Endothelial cell of umbilical vein (primary cell): Measurements from ENCODE around the gene SUSD6. TPM values are rescaled to one million over a fixed set of nuclear protein-coding genes. Genes with fewer than 3 reads are reported as not detected.

ENCODE experiments used
- BruUV-seq: library from RNA; stranded (reverse); fragments of 400-500 nt; replicated peaks from 2 replicates; lab custom pipeline; 2021; lab: Mats Ljungman, UMichigan
- CTCF ChIA-PET: fragments of 300-600, 350-600 bp; sonication (Branson Sonifier 250); formaldehyde crosslinking; loops from one replicate; lab custom pipeline; 2021; ENCODE audit warnings: antibody characterized with exemption, inconsistent platforms; lab: Charles Lee
- POLR2A ChIA-PET: fragments of 300-600, 350-600 bp; sonication (Branson Sonifier 250); formaldehyde crosslinking; loops from one replicate; lab custom pipeline; 2021; ENCODE audit warnings: antibody characterized with exemption, inconsistent platforms; lab: Charles Lee
- DNase-seq: peaks from one replicate; pipeline ENCODE4 v3.0.0-alpha.2; 2011; ENCODE audit warnings: low read depth, low spot score
- FAIRE-seq: peaks from 2 replicates; lab custom pipeline; 2011; peaks lifted over from hg19 to GRCh38; lab: Jason Lieb, UNC
- H2AFZ ChIP-seq: 2 replicates; pipeline ENCODE4 v1.6.0; 2012; ENCODE audit warnings: low read depth, low read length, control low read depth, inconsistent platforms
- H3K27ac ChIP-seq: 2 replicates; pipeline ENCODE4 v1.5.1; 2011; ENCODE audit warnings: low read depth, mild to moderate bottlenecking, control low read depth, low read length, moderate library complexity; ENCODE audit not compliant: insufficient read depth
- H3K27me3 ChIP-seq, 2 experiments: 2 replicates each; pipeline versions ENCODE4 v1.6.0 to v1.6.1; 2011; ENCODE audit warnings: low read length in 2 of 2, mixed read lengths in 1 of 2; ENCODE audit not compliant: control insufficient read depth in 2 of 2, insufficient read depth in 2 of 2
- H3K36me3 ChIP-seq, 2 experiments: 2 replicates in 1 of 2; 3 replicates in 1 of 2; pipeline ENCODE4 v1.5.1; 2011; ENCODE audit warnings: low read length in 2 of 2, mild to moderate bottlenecking in 1 of 2, moderate library complexity in 1 of 2; ENCODE audit not compliant: control insufficient read depth in 2 of 2, insufficient read depth in 2 of 2; ENCODE audit errors: extremely low read depth in 1 of 2
- H3K4me1 ChIP-seq: 3 replicates; pipeline ENCODE4 v1.5.1; 2011; ENCODE audit warnings: mild to moderate bottlenecking, low read length; ENCODE audit not compliant: control insufficient read depth, insufficient read depth; ENCODE audit errors: extremely low read depth
- H3K4me2 ChIP-seq: 2 replicates; pipeline ENCODE4 v1.6.1; 2011; ENCODE audit warnings: low read length, control low read depth, mixed read lengths; ENCODE audit not compliant: insufficient read depth
- H3K4me3 ChIP-seq, 3 experiments: fragments of 200-600 bp in 1 of 3; sonication (generic), shearing (Covaris generic) in 1 of 3; replicated peaks in 1 of 3; 2 replicates each; pipeline ENCODE4 v1.5.1; 2011 to 2016; ENCODE audit warnings: control low read depth in 3 of 3, low read length in 3 of 3, mild to moderate bottlenecking in 2 of 3, inconsistent platforms in 1 of 3, low read depth in 1 of 3, moderate library complexity in 1 of 3; ENCODE audit not compliant: insufficient read depth in 1 of 3
- H3K79me2 ChIP-seq: 2 replicates; pipeline ENCODE4 v1.6.0; 2012; ENCODE audit warnings: low read length, inconsistent platforms; ENCODE audit not compliant: control insufficient read depth, insufficient read depth
- H3K9ac ChIP-seq: replicated peaks from 2 replicates; pipeline ENCODE3; 2011; ENCODE audit warnings: low read length, control low read depth; ENCODE audit not compliant: insufficient read depth; ENCODE audit errors: extremely low read depth
- H3K9me1 ChIP-seq: replicated peaks from 3 replicates; pipeline ENCODE4 v1.6.0; 2011; ENCODE audit warnings: mild to moderate bottlenecking, low read length; ENCODE audit not compliant: control insufficient read depth, insufficient read depth; ENCODE audit errors: extremely low read depth
- H3K9me3 ChIP-seq: replicated peaks from 2 replicates; pipeline ENCODE4 v1.5.1; 2012; ENCODE audit warnings: low read length, inconsistent platforms; ENCODE audit not compliant: control insufficient read depth, insufficient read depth
- H4K20me1 ChIP-seq: replicated peaks from 2 replicates; pipeline ENCODE3; 2011; ENCODE audit warnings: mild to moderate bottlenecking, low read length; ENCODE audit not compliant: control insufficient read depth, insufficient read depth; ENCODE audit errors: extremely low read depth
- EZH2 ChIP-seq: IDR thresholded peaks from 2 replicates; pipeline ENCODE4 v1.6.1; 2012; ENCODE audit warnings: borderline replicate concordance, low read depth, mild to moderate bottlenecking, moderate library complexity, low read length, inconsistent platforms; ENCODE audit not compliant: severe bottlenecking
- FOS ChIP-seq: IDR thresholded peaks from 2 replicates; pipeline ENCODE4 v1.6.1; 2011; ENCODE audit warnings: mild to moderate bottlenecking, low read length, moderate library complexity, borderline replicate concordance; ENCODE audit not compliant: insufficient read depth
- GATA2 ChIP-seq: IDR thresholded peaks from 2 replicates; pipeline ENCODE4 v1.7.0; 2011; ENCODE audit warnings: low read depth, mild to moderate bottlenecking, moderate library complexity, mixed read lengths, low read length; ENCODE audit not compliant: insufficient read length, insufficient read depth
- JUN ChIP-seq: IDR thresholded peaks from 2 replicates; pipeline ENCODE4 v1.6.1; 2011; ENCODE audit warnings: borderline replicate concordance, low read depth; ENCODE audit not compliant: insufficient read length, insufficient read depth
- MYC ChIP-seq: IDR thresholded peaks from one replicate; pipeline ENCODE4 v1.6.1; 2011; ENCODE audit warnings: mild to moderate bottlenecking, low read depth, low read length
- POLR2A ChIP-seq: IDR thresholded peaks from 2 replicates; pipeline ENCODE4 v1.6.1; 2012; ENCODE audit warnings: low read depth, mild to moderate bottlenecking, control low read depth, low read length
- POLR2AphosphoS5 ChIP-seq: IDR thresholded peaks from 2 replicates; pipeline ENCODE4 v1.6.1; 2012; ENCODE audit warnings: low read depth, mild to moderate bottlenecking, control low read depth, low read length, moderate library complexity; ENCODE audit not compliant: insufficient read depth
- dilution Hi-C: fragments of 300-500 bp; cut with MboI; formaldehyde crosslinking; loops from one replicate; pipeline ENCODE4 v1.15.0; 2019; ENCODE audit warnings: low sequenced_read_pairs; ENCODE audit not compliant: extremely low pct_ligation_motif_present
- intact Hi-C: fragments of 100-400 bp; cut with micrococcal nuclease; formaldehyde crosslinking; loops from one replicate; pipeline ENCODE4 v1.10.0; 2022
- polyA plus RNA-seq, 4 experiments: library from polyadenylated mRNA; depleted of rRNA in 3 of 4; stranded (reverse) in 3 of 4; unstranded in 1 of 4; fragments of >200 nt; gene quantifications; 2 replicates each; pipeline versions ENCODE4 v1.2.1 to v1.2.3, GENCODE V29; 2011 to 2012; ENCODE audit warnings: missing spikeins in 1 of 4
- total RNA-seq: library from RNA; stranded (reverse); gene quantifications from 2 replicates; pipeline ENCODE4 v1.2.3, GENCODE V29; 2021
- TF ChIP-seq, protein P1 (sequence below), 2 donors: IDR thresholded peaks; 1 replicate in 1 of 2; 2 replicates in 1 of 2; pipeline ENCODE4 v1.5.1; 2011; ENCODE audit warnings: low read length in 2 of 2, mild to moderate bottlenecking in 2 of 2, moderate library complexity in 2 of 2, control low read depth in 1 of 2, inconsistent platforms in 1 of 2, low read depth in 1 of 2; ENCODE audit not compliant: insufficient read depth in 1 of 2; ENCODE audit errors: extremely low read depth in 1 of 2
- TF ChIP-seq, protein P2 (sequence below): IDR thresholded peaks from 2 replicates; pipeline ENCODE4 v1.6.1; 2011; ENCODE audit not compliant: insufficient read depth, insufficient read length

SUSD6 gene
- total and polyA plus RNA-seq, 2 donors (not counting 3 experiments of a cell fraction or from before 2014, with no cell fraction given), result 13.4 to 19.5 TPM

DNA sequence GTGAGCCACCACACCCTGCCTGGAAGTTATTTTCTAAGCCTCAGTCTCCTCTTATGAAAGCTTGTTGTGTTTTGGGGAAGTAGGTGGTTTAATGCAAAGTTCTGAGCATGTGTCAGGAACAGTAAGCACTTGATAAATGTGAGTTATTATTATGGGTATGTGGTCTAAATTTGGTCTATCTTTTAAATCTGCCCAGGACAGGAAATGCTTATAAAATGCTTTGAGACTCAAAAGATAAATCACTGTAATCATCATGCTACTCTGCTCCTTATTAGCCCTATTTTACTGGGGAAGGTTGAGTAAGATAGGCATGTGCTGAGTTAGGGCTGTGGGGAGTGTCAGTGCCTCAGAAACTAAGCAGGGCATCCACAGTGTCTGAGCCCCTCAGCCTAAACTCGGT, 142.5 kb downstream of the SUSD6 start:
- BruUV-seq, result no TSS peak
- TF ChIP-seq GATA2 (no peak), POLR2A (no peak), EZH2 (no peak), MYC (no peak), FOS (no peak), POLR2AphosphoS5 (no peak), JUN (no peak)
- TF ChIP-seq, protein P1, sequence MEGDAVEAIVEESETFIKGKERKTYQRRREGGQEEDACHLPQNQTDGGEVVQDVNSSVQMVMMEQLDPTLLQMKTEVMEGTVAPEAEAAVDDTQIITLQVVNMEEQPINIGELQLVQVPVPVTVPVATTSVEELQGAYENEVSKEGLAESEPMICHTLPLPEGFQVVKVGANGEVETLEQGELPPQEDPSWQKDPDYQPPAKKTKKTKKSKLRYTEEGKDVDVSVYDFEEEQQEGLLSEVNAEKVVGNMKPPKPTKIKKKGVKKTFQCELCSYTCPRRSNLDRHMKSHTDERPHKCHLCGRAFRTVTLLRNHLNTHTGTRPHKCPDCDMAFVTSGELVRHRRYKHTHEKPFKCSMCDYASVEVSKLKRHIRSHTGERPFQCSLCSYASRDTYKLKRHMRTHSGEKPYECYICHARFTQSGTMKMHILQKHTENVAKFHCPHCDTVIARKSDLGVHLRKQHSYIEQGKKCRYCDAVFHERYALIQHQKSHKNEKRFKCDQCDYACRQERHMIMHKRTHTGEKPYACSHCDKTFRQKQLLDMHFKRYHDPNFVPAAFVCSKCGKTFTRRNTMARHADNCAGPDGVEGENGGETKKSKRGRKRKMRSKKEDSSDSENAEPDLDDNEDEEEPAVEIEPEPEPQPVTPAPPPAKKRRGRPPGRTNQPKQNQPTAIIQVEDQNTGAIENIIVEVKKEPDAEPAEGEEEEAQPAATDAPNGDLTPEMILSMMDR (IDR thresholded peaks at IDR 0.05; ENCODE audit: extremely low read depth in 1 of 2, insufficient read depth in 1 of 2, low read depth in 1 of 2, low read length in 2 of 2), result no peak
- TF ChIP-seq, protein P2, sequence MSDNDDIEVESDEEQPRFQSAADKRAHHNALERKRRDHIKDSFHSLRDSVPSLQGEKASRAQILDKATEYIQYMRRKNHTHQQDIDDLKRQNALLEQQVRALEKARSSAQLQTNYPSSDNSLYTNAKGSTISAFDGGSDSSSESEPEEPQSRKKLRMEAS, result no peak
- dilution Hi-C loops (no loop called here), intact Hi-C loops (no loop called here)
- no peaks in the 10 kb centered on the region for H3K27me3 ChIP-seq
- no peak overlapping the region for H2AFZ ChIP-seq
- no peaks in the 10 kb centered on the region for H4K20me1 ChIP-seq
- H3K4me1 ChIP-seq, result no peaks in the 10 kb centered on the region
- no peak overlapping the region for H3K4me3 ChIP-seq
- no peak overlapping the region for H3K4me2 ChIP-seq
- FAIRE-seq (no peak), DNase-seq (no peak)
- no peaks in the 10 kb centered on the region for H3K9me1 ChIP-seq
- H3K9ac ChIP-seq, result no peak overlapping the region
- H3K36me3 ChIP-seq, result no peaks in the 10 kb centered on the region
- H3K27ac ChIP-seq, result no peak overlapping the region
- H3K79me2 ChIP-seq, result no peaks in the 10 kb centered on the region
- ChIA-PET POLR2A (no interaction called here), CTCF (no interaction called here)
- no peaks in the 10 kb centered on the region for H3K9me3 ChIP-seq
